Upper lobe of left lung (tissue), 4 donors: ENCODE measurements around the gene DNAJB12.

Experiments
- CTCF ChIP-seq, 6 experiments: fragments of 450-650 bp in 4 of 6; fragments of 200-600 bp in 2 of 6; sonication (generic) in 2 of 6; IDR thresholded peaks; one replicate each; pipeline ENCODE4 v1.5.1; 2016 to 2019; ENCODE audit warnings: antibody characterized with exemption in 6 of 6
- POLR2A ChIP-seq, 4 donors: fragments of 450-650 bp; IDR thresholded peaks; one replicate each; pipeline ENCODE4 v1.5.1; 2016 to 2017; ENCODE audit warnings: antibody characterized with exemption in 4 of 4, mild to moderate bottlenecking in 2 of 4

- TF ChIP-seq CTCF (IDR thresholded peaks at IDR 0.05), result no peak
- TF ChIP-seq POLR2A (IDR thresholded peaks at IDR 0.05), result no peak
These were observed 35.0 kb upstream of the DNAJB12 start for GRCh38 chr10:72389716-72390115.
